ENCODE measurements around the gene INSL3.
A peak's percentile ranks its signal among the peaks of the same experiment; 100 is the strongest.
"Not testable (repeated sequence)": the region's sequence is repeated elsewhere in the genome, so short reads cannot be mapped to it uniquely, and the experiment has no call there.

INSL3 gene

GRCh38 chr19:17812099-17812498 lies 9.2 kb downstream of the INSL3 start:
- Mint-ChIP-seq H3K36me3 (no peaks in the 10 kb centered on the region), H3K4me1 (peaks cover 4% of the 10 kb centered on the region), H3K4me3 (no peak overlapping the region), H3K9me3 (no peaks in the 10 kb centered on the region), H3K27me3 (peaks cover 7% of the 10 kb centered on the region), H3K27ac (no peak overlapping the region)
- ATAC-seq (ENCODE audit: low read depth) (no peak), DNase-seq (ENCODE audit: low spot score in 2 of 2) (no peak)

- Mint-ChIP-seq H3K4me3 (no peak overlapping the region), H3K4me1 (peaks cover 4% of the 10 kb centered on the region), H3K27me3 (peaks cover 7% of the 10 kb centered on the region), H3K9me3 (no peaks in the 10 kb centered on the region), H3K36me3 (no peaks in the 10 kb centered on the region), H3K27ac (no peak overlapping the region)
- no peak for ATAC-seq (ENCODE audit: low read depth)
- no peak for DNase-seq (ENCODE audit: low spot score in 2 of 2)
These were observed 9.6 kb downstream of the INSL3 start for GRCh38 chr19:17811681-17812080.

- Mint-ChIP-seq H3K4me1 (peaks cover 4% of the 10 kb centered on the region), H3K27ac (no peak overlapping the region), H3K4me3 (no peak overlapping the region), H3K9me3 (no peaks in the 10 kb centered on the region), H3K27me3 (peaks cover 7% of the 10 kb centered on the region), H3K36me3 (no peaks in the 10 kb centered on the region)
- ATAC-seq (ENCODE audit: low read depth) (no peak), DNase-seq (ENCODE audit: low spot score in 2 of 2) (no peak)
These were observed 10.2 kb downstream of the INSL3 start for GRCh38 chr19:17811103-17811502.

GRCh38 chr19:17807731-17808316 lies 13.5 kb downstream of the INSL3 start:
- Mint-ChIP-seq H3K27ac (no peak overlapping the region), H3K9me3 (no peaks in the 10 kb centered on the region), H3K4me3 (peak overlapping the region; percentile 49), H3K27me3 (peaks cover 9% of the 10 kb centered on the region), H3K4me1 (peaks cover 10% of the 10 kb centered on the region), H3K36me3 (no peaks in the 10 kb centered on the region)
- DNase-seq (ENCODE audit: low spot score in 2 of 2) (no peak), ATAC-seq (ENCODE audit: low read depth) (peak; percentile 58)

GRCh38 chr19:17806945-17807344 lies 14.4 kb downstream of the INSL3 start:
- no peaks in the 10 kb centered on the region for H3K9me3 Mint-ChIP-seq
- H3K4me1 Mint-ChIP-seq = peaks cover 14% of the 10 kb centered on the region
- DNase-seq (ENCODE audit: low spot score in 2 of 2) (no peak), ATAC-seq (ENCODE audit: low read depth) (no peak)
- H3K4me3 Mint-ChIP-seq = no peak overlapping the region
- no peaks in the 10 kb centered on the region for H3K36me3 Mint-ChIP-seq
- no peak overlapping the region for H3K27ac Mint-ChIP-seq
- peaks cover 8% of the 10 kb centered on the region for H3K27me3 Mint-ChIP-seq

- no peak overlapping the region for H3K27ac Mint-ChIP-seq
- no peak overlapping the region for H3K4me3 Mint-ChIP-seq
- H3K27me3 Mint-ChIP-seq = peaks cover 8% of the 10 kb centered on the region
- no peak for DNase-seq (ENCODE audit: low spot score in 2 of 2)
- no peaks in the 10 kb centered on the region for H3K36me3 Mint-ChIP-seq
- no peak for ATAC-seq (ENCODE audit: low read depth)
- H3K9me3 Mint-ChIP-seq = no peaks in the 10 kb centered on the region
- H3K4me1 Mint-ChIP-seq = peaks cover 14% of the 10 kb centered on the region
These were observed 15.9 kb downstream of the INSL3 start for GRCh38 chr19:17805427-17805826.

- Mint-ChIP-seq H3K4me1 (peaks cover 14% of the 10 kb centered on the region), H3K27me3 (peaks cover 8% of the 10 kb centered on the region), H3K36me3 (no peaks in the 10 kb centered on the region), H3K4me3 (peak overlapping the region; percentile 53), H3K9me3 (no peaks in the 10 kb centered on the region), H3K27ac (no peak overlapping the region)
- DNase-seq (ENCODE audit: low spot score in 2 of 2) (peak in 1 of 2 donors; percentile 27), ATAC-seq (ENCODE audit: low read depth) (peak; percentile 84)
These were observed 17.9 kb downstream of the INSL3 start for GRCh38 chr19:17803264-17803896.

- Mint-ChIP-seq H3K4me3 (no peak overlapping the region), H3K27ac (no peak overlapping the region), H3K4me1 (peaks cover 9% of the 10 kb centered on the region)
These were observed 19.0 kb downstream of the INSL3 start for GRCh38 chr19:17802137-17802858.

GRCh38 chr19:17798599-17798998 lies 22.7 kb downstream of the INSL3 start:
- not testable (repeated sequence) for H3K27me3 Mint-ChIP-seq; H3K9me3 Mint-ChIP-seq; ATAC-seq (ENCODE audit: low read depth); H3K36me3 Mint-ChIP-seq; H3K4me3 Mint-ChIP-seq; H3K27ac Mint-ChIP-seq; DNase-seq (ENCODE audit: low spot score in 2 of 2)
- peaks cover 18% of the 10 kb centered on the region for H3K4me1 Mint-ChIP-seq

More at GRCh38 chr19:17802137-17802858, 19.0 kb downstream of the INSL3 start:
- peaks cover 6% of the 10 kb centered on the region for H3K27me3 Mint-ChIP-seq
- H3K9me3 Mint-ChIP-seq = no peaks in the 10 kb centered on the region
- ATAC-seq (ENCODE audit: low read depth) (no peak), DNase-seq (ENCODE audit: low spot score in 2 of 2) (no peak)
- no peaks in the 10 kb centered on the region for H3K36me3 Mint-ChIP-seq

GRCh38 chr19:17797424-17798201 lies 23.7 kb downstream of the INSL3 start:
- peaks cover 11% of the 10 kb centered on the region for H3K27me3 Mint-ChIP-seq
- H3K4me1 Mint-ChIP-seq = peaks cover 13% of the 10 kb centered on the region
- no peak overlapping the region for H3K4me3 Mint-ChIP-seq
- no peak for DNase-seq (ENCODE audit: low spot score in 2 of 2)
- H3K36me3 Mint-ChIP-seq = no peaks in the 10 kb centered on the region
- no peak overlapping the region for H3K27ac Mint-ChIP-seq
- no peak for ATAC-seq (ENCODE audit: low read depth)
- H3K9me3 Mint-ChIP-seq = no peaks in the 10 kb centered on the region

GRCh38 chr19:17796838-17797423 lies 24.4 kb downstream of the INSL3 start:
- DNase-seq (ENCODE audit: low spot score in 2 of 2) (no peak), ATAC-seq (ENCODE audit: low read depth) (no peak)
- H3K9me3 Mint-ChIP-seq = no peaks in the 10 kb centered on the region
- no peak overlapping the region for H3K4me3 Mint-ChIP-seq
- H3K27me3 Mint-ChIP-seq = peaks cover 9% of the 10 kb centered on the region
- H3K4me1 Mint-ChIP-seq = peaks cover 9% of the 10 kb centered on the region
- no peak overlapping the region for H3K27ac Mint-ChIP-seq
- H3K36me3 Mint-ChIP-seq = no peaks in the 10 kb centered on the region

GRCh38 chr19:17796013-17796837 lies 25.1 kb downstream of the INSL3 start:
- Mint-ChIP-seq H3K9me3 (no peaks in the 10 kb centered on the region), H3K27me3 (peaks cover 9% of the 10 kb centered on the region), H3K27ac (no peak overlapping the region), H3K4me1 (peaks cover 15% of the 10 kb centered on the region), H3K4me3 (no peak overlapping the region), H3K36me3 (no peaks in the 10 kb centered on the region)
- no peak for DNase-seq (ENCODE audit: low spot score in 2 of 2)
- peak; percentile 24 for ATAC-seq (ENCODE audit: low read depth)

GRCh38 chr19:17795495-17795856 lies 25.8 kb downstream of the INSL3 start:
- H3K27me3 Mint-ChIP-seq = peaks cover 9% of the 10 kb centered on the region
- H3K9me3 Mint-ChIP-seq = no peaks in the 10 kb centered on the region
- ATAC-seq (ENCODE audit: low read depth) (no peak), DNase-seq (ENCODE audit: low spot score in 2 of 2) (no peak)
- H3K4me3 Mint-ChIP-seq = no peak overlapping the region
- no peak overlapping the region for H3K27ac Mint-ChIP-seq
- H3K4me1 Mint-ChIP-seq = peaks cover 16% of the 10 kb centered on the region
- H3K36me3 Mint-ChIP-seq = no peaks in the 10 kb centered on the region
